Stimulated activated naive CD4-positive, alpha-beta T cell treated with Interleukin-2 at 50 U/mL for 16 hours (primary cell): Measurements from ENCODE around the gene ELMO1.

Experiments
- DNase-seq: peaks from one replicate; lab custom pipeline; 2025; lab: John Stamatoyannopoulos, UW

Gene ELMO1

GRCh38 chr7:37471619-37472018, 23.0 kb upstream of the ELMO1 start:
- DNase-seq, result no peak

DNA sequence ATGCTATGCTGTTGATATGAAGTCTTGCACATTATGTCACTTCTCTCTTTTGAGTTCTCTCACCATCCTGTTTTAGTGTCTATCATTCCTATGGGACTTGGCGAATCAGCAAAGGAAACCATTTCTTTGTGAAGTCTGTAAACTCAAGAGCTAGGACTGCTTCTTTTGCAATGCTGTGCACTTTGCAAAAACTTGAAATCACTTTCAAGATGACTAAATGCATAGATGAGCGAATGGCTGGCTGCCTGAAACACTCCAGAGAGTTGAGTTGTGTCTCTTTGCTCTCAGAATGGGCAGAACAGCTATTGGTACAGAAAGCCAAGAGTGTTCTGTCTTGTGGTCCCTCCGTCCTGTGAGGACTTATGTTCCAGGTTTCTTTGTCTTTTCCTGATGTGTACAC, 18.3 kb upstream of the ELMO1 start:
- no peak for DNase-seq

- no peak for DNase-seq
Measured at GRCh38 chr7:37462138-37462537, 13.5 kb upstream of the ELMO1 start.

- no peak for DNase-seq
Measured at GRCh38 chr7:37455081-37455480, 6.4 kb upstream of the ELMO1 start.

DNA sequence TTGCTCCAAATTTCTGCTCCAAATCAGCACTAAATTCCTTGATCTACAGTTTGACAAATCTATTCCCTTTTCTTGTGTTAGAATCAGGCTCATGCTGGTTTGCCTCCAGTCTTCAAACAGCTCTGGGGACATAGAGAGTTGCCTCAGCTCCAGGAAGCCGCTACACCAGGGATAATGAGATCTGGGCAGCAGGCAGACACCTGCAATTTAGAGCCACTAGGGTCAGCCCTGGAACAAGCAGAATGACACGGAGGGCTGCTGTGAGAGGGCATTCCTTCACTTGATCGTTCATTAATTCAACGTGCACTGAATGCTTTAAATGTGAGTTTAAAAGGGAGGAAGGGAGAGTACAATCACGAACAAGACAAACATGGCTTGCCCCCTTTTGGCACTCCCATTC, 3.7 kb upstream of the ELMO1 start:
- DNase-seq, result no peak

- no peak for DNase-seq
Measured at GRCh38 chr7:37450035-37450434, 1.4 kb upstream of the ELMO1 start.

DNA sequence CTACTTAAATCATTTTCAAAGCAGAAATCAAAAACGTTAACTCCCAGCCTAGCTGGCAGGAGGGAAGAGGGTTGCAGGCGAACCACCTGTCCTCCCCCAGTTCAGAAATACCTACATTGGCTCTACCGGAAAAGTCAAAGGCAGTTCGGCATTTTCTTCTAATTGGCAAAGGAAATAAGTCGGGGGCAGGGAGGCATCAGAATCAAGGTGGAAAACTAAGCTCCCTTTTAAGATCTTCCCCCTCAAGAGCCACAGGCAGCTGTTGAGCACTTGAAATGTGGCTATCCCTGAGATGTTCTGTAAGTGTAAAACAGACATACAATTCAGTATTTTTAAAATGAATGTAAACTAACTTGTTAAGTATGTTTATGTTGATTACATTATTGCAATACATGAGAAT, 957 bp upstream of the ELMO1 start:
- no peak for DNase-seq

GRCh38 chr7:37448011-37448635, 541 bp downstream of the ELMO1 start:
- peak; percentile 47 for DNase-seq

- no peak for DNase-seq
Measured at GRCh38 chr7:37446371-37446770, 2.3 kb downstream of the ELMO1 start.

DNA sequence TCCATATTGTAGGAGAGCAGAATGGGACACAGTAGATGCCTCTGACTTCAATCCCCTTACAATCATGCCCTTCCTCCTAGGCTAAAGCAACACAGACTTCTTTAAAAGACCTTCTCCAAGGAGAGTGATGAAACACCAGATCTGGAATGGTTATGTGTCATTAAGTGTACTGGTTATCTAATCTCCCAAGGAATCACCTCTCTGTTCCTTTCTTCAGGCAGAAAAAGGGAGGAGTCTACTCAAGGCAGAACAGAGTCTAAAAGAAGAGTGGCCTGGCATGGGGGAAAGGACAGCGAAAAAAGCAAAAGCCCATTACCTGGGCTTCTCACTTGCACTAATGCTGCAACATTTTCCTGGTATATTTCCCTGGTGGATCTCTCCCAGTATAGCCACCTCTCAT, 2.9 kb downstream of the ELMO1 start:
- no peak for DNase-seq

- no peak for DNase-seq
Measured at GRCh38 chr7:37445064-37445723, 3.5 kb downstream of the ELMO1 start.

GRCh38 chr7:37443627-37444026, 5.0 kb downstream of the ELMO1 start:
- DNase-seq, result no peak

- no peak for DNase-seq
Measured at GRCh38 chr7:37442268-37442667, 6.4 kb downstream of the ELMO1 start.

DNA sequence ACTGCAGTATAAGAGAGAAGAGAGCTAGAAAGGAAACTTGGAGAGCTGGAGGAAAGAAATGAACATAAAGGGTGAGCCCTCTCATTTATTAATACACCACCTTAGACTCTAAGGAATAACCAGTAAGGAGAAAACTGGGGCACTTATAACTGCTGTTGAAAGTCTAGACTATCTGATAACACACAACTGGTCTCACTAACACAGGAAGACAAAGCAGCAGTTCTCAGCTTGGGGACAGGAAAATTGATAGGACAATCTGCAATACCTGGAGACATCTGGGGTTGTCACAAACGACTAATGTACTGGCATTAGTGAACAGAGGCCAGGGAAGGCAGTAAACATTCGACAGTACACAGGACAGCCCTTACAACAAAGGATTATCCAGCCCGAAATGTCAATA, 6.8 kb downstream of the ELMO1 start:
- DNase-seq, result no peak

GRCh38 chr7:37441386-37441760, 7.3 kb downstream of the ELMO1 start:
- DNase-seq, result no peak

GRCh38 chr7:37440738-37441385, 7.8 kb downstream of the ELMO1 start:
- DNase-seq, result peak; percentile 12

DNA sequence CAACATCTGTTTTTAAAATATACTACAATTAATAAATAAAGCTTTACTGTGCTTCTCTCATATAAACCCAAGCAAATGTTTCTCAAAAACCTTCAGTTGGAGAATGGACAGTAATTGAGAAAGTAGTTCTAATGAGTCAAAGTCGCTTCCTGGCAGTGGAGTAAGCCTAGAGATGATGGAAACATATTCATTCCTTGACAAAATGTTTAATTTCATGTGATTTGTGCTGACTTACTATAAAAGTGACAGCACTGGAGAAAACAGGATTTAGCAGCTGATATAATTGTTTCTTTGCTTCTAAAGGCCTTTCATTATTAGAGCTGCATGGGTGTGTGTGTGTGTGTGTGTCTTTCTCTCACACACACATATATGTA, 9.0 kb downstream of the ELMO1 start:
- DNase-seq, result no peak

GRCh38 chr7:37438906-37439652, 9.6 kb downstream of the ELMO1 start:
- no peak for DNase-seq

- no peak for DNase-seq
Measured at GRCh38 chr7:37435156-37435855, 13.4 kb downstream of the ELMO1 start.

GRCh38 chr7:37434529-37434928, 14.1 kb downstream of the ELMO1 start:
- no peak for DNase-seq

GRCh38 chr7:37433166-37433565, 15.5 kb downstream of the ELMO1 start:
- DNase-seq, result no peak

GRCh38 chr7:37432281-37432920, 16.3 kb downstream of the ELMO1 start:
- peak; percentile 8 for DNase-seq
